HepG2 (cell line): ENCODE results near the gene SPATA25. TPM values are rescaled to one million over a fixed set of nuclear protein-coding genes. Genes with fewer than 3 reads are reported as not detected.

Experiments
- DNMT1 ChIP-seq: sonication (generic); formaldehyde crosslinking; IDR thresholded peaks from 2 replicates; pipeline ENCODE4 v1.5.1; 2020; ENCODE audit warnings: mild to moderate bottlenecking, missing genetic modification reagents
- GATAD2A ChIP-seq: IDR thresholded peaks from 2 replicates; pipeline ENCODE4 v1.6.1; 2016
- KAT2B ChIP-seq: fragments of 150-350 bp; IDR thresholded peaks from 2 replicates; pipeline ENCODE4 v1.6.1; 2014; ENCODE audit warnings: low read depth, low read length, borderline replicate concordance
- KLF13 ChIP-seq: sonication (generic); formaldehyde crosslinking; IDR thresholded peaks from 2 replicates; pipeline ENCODE4 v1.4.0; 2020; ENCODE audit warnings: mild to moderate bottlenecking, missing genetic modification reagents
- PHF20 ChIP-seq: sonication (generic); formaldehyde crosslinking; IDR thresholded peaks from 2 replicates; pipeline ENCODE4 v1.5.0; 2020; ENCODE audit warnings: mild to moderate bottlenecking, missing genetic modification reagents
- SOX6 ChIP-seq, 2 experiments: fragments of 450-650 bp in 1 of 2; sonication (generic) in 1 of 2; formaldehyde crosslinking in 1 of 2; IDR thresholded peaks; 2 replicates each; pipeline versions ENCODE4 v1.4.0 to v1.6.1; 2017 to 2020; ENCODE audit warnings: antibody characterized with exemption in 1 of 2, mild to moderate bottlenecking in 1 of 2, missing genetic modification reagents in 1 of 2
- SRY ChIP-seq: sonication (generic); formaldehyde crosslinking; IDR thresholded peaks from 2 replicates; pipeline ENCODE4 v1.8.0; 2022; ENCODE audit warnings: mild to moderate bottlenecking, missing genetic modification reagents
- SUZ12 ChIP-seq: fragments of 150-350 bp; IDR thresholded peaks from 2 replicates; pipeline ENCODE4 v1.6.1; 2014; ENCODE audit warnings: low read depth, low read length
- ZBTB1 ChIP-seq: sonication (generic); formaldehyde crosslinking; IDR thresholded peaks from 2 replicates; pipeline ENCODE4 v1.4.0; 2020; ENCODE audit warnings: missing genetic modification reagents, borderline replicate concordance
- ZFP36L2 ChIP-seq: sonication (generic); formaldehyde crosslinking; IDR thresholded peaks from 2 replicates; pipeline ENCODE4 v1.4.0; 2020; ENCODE audit warnings: missing genetic modification reagents
- ZFX ChIP-seq: sonication (generic); formaldehyde crosslinking; IDR thresholded peaks from 2 replicates; pipeline ENCODE4 v1.4.0; 2020; ENCODE audit warnings: mild to moderate bottlenecking, low read depth, missing genetic modification reagents, moderate library complexity
- ZNF160 ChIP-seq: sonication (generic); formaldehyde crosslinking; IDR thresholded peaks from 2 replicates; pipeline ENCODE4 v1.8.0; 2022; ENCODE audit warnings: mild to moderate bottlenecking, inconsistent platforms, missing genetic modification reagents
- ZNF510 ChIP-seq: sonication (generic); formaldehyde crosslinking; IDR thresholded peaks from 2 replicates; pipeline ENCODE4 v1.4.0; 2020; ENCODE audit warnings: low read depth, mild to moderate bottlenecking, missing genetic modification reagents
- polyA plus RNA-seq, 8 experiments: library from polyadenylated mRNA; depleted of rRNA in 3 of 8; stranded (reverse) in 7 of 8; unstranded in 1 of 8; fragments of >200 nt; fragmentation: Illumina TruSeq in 4 of 8; extraction: Trizol in 4 of 8; gene quantifications; 2 replicates each; pipeline versions ENCODE4 v1.2.1 to v1.2.3, GENCODE V29; 2011 to 2016; ENCODE audit warnings: low read depth in 4 of 8, missing spikeins in 1 of 8, mixed read lengths in 1 of 8; ENCODE audit not compliant: insufficient read depth in 1 of 8
- total RNA-seq, 5 experiments: library from RNA; depleted of rRNA; stranded (reverse); fragments of >200 nt; fragmentation: Illumina TruSeq; extraction: Trizol; gene quantifications; 2 replicates each; pipeline ENCODE4 v1.2.3, GENCODE V29; 2016; ENCODE audit warnings: low read depth in 1 of 5
- TF ChIP-seq, protein P1 (sequence below): sonication (generic); formaldehyde crosslinking; IDR thresholded peaks from 2 replicates; pipeline ENCODE4 v1.4.0; 2020; ENCODE audit warnings: missing genetic modification reagents, mild to moderate bottlenecking, borderline replicate concordance
- TF ChIP-seq, protein P2 (sequence below): sonication (generic); formaldehyde crosslinking; IDR thresholded peaks from 2 replicates; pipeline ENCODE4 v1.5.1; 2020; ENCODE audit warnings: missing genetic modification reagents, mild to moderate bottlenecking, borderline replicate concordance

SPATA25 gene
- total and polyA plus RNA-seq, 2 of the 13 experiments (the other 11 are each of a cell fraction or from before 2014, with no cell fraction given): 4.8 to 7.6 TPM

DNA sequence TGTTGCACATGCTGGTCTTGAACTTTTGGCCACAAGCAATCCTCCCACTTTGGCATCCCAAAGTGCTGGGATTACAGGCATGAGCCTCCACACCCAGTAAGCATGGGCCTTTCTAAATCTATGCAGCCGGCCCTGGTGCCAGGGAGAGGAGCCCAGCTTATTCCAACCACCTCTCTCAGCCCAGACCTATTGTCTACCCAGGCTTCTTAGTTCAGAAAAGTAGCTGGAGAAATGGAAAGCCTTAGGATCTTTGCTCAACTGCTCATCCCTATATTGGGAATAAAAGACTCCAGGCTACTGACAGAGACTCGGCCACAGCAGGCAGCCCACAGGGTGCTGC, 39.3 kb upstream of the SPATA25 start (continued):
- TF ChIP-seq ZNF160 (CRISPR knock-in tag): no peak
- no peak for TF ChIP-seq ZFX (CRISPR knock-in tag)
- TF ChIP-seq PHF20 (CRISPR knock-in tag): no peak
- TF ChIP-seq ZFP36L2: no peak
- TF ChIP-seq SRY (CRISPR knock-in tag): no peak
- no peak for TF ChIP-seq SOX6 (IDR thresholded peaks at IDR 0.05)
- no peak for TF ChIP-seq SOX6 (CRISPR knock-in tag; IDR thresholded peaks at IDR 0.05)
- no peak for TF ChIP-seq SUZ12
- TF ChIP-seq, protein P1, sequence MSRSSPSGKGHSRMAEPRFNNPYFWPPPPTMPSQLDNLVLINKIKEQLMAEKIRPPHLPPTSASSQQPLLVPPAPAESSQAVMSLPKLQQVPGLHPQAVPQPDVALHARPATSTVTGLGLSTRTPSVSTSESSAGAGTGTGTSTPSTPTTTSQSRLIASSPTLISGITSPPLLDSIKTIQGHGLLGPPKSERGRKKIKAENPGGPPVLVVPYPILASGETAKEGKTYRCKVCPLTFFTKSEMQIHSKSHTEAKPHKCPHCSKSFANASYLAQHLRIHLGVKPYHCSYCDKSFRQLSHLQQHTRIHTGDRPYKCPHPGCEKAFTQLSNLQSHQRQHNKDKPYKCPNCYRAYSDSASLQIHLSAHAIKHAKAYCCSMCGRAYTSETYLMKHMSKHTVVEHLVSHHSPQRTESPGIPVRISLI (CRISPR knock-in tag): no peak
- no peak for TF ChIP-seq DNMT1
- TF ChIP-seq ZNF510 (CRISPR knock-in tag): no peak
- no peak for TF ChIP-seq KLF13 (CRISPR knock-in tag)
- TF ChIP-seq, protein P2, sequence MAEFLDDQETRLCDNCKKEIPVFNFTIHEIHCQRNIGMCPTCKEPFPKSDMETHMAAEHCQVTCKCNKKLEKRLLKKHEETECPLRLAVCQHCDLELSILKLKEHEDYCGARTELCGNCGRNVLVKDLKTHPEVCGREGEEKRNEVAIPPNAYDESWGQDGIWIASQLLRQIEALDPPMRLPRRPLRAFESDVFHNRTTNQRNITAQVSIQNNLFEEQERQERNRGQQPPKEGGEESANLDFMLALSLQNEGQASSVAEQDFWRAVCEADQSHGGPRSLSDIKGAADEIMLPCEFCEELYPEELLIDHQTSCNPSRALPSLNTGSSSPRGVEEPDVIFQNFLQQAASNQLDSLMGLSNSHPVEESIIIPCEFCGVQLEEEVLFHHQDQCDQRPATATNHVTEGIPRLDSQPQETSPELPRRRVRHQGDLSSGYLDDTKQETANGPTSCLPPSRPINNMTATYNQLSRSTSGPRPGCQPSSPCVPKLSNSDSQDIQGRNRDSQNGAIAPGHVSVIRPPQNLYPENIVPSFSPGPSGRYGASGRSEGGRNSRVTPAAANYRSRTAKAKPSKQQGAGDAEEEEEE: no peak
- no peak for TF ChIP-seq GATAD2A (CRISPR knock-in tag)
- TF ChIP-seq KAT2B: no peak
- no peak for TF ChIP-seq ZBTB1 (CRISPR knock-in tag)
